Vagina (tissue), 2 donors: ENCODE data around the gene TCHP.
"Not testable (repeated sequence)": the region's sequence is repeated elsewhere in the genome, so short reads cannot be mapped to it uniquely, and the experiment has no call there.

ENCODE experiments used
- CTCF ChIP-seq, 3 experiments: fragments of 450-650 bp in 2 of 3; fragments of 200-600 bp in 1 of 3; sonication (generic) in 1 of 3; IDR thresholded peaks; one replicate each; pipeline ENCODE4 v1.5.1; 2017 to 2019; ENCODE audit warnings: antibody characterized with exemption in 3 of 3, mild to moderate bottlenecking in 2 of 3, moderate library complexity in 2 of 3
- POLR2AphosphoS5 ChIP-seq, 2 donors: sonication (generic); formaldehyde crosslinking; IDR thresholded peaks; one replicate each; pipeline ENCODE4 v1.9.0; 2017; ENCODE audit warnings: antibody characterized with exemption in 2 of 2, mild to moderate bottlenecking in 2 of 2, low read depth in 1 of 2; ENCODE audit not compliant: insufficient read depth in 1 of 2

GRCh38 chr12:109929326-109929725 is 29.3 kb downstream of the TCHP start:
- not testable (repeated sequence) for TF ChIP-seq CTCF (IDR thresholded peaks at IDR 0.05); POLR2AphosphoS5 (IDR thresholded peaks at IDR 0.05; ENCODE audit: insufficient read depth in 1 of 2, low read depth in 1 of 2)
